ENCODE data around the gene ADCK1.
"Not testable (repeated sequence)": the region's sequence is repeated elsewhere in the genome, so short reads cannot be mapped to it uniquely, and the experiment has no call there.

Gene ADCK1

GRCh38 chr14:77809011-77809410 lies 9.1 kb downstream of the ADCK1 start:
- no peak for FAIRE-seq

DNA sequence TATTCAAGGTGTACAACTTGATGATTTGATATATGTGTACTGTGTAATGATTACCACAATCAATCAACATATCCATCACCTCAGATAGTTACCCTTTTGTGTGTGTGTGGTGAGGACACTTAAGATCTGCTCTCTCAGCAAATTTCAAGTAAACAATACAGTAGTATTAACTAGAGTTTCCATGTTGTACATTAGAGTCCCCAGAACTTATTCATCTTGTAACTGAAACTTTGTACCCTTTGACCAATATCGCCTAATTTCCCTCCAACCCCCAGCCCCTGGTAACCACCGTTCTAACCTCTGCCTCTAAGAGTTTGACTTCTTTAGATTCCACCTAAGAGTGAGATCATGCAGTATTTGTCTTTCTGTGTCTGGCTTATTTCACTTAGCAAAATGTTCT lies 12.1 kb downstream of the ADCK1 start:
- no peak for FAIRE-seq

DNA sequence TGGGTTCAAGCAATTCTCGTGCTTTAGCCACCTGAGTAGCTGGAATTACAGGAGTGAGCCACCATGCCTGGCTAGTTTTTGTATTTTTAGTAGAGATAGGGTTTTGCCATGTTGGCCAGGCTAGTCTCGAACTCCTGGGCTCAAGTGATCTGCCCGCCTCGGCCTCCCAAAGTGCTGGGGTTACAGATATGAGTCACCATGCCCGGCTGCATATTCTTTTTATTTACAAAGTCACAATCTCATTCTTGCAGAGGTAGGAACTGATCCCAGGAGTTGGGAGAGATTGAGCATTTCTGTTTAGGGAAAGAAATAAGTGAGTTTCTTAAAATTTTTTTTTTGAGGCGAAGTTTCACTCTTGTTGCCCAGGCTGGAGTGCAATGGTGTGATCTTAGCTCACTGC lies 12.8 kb downstream of the ADCK1 start:
- not testable (repeated sequence) for FAIRE-seq

DNA sequence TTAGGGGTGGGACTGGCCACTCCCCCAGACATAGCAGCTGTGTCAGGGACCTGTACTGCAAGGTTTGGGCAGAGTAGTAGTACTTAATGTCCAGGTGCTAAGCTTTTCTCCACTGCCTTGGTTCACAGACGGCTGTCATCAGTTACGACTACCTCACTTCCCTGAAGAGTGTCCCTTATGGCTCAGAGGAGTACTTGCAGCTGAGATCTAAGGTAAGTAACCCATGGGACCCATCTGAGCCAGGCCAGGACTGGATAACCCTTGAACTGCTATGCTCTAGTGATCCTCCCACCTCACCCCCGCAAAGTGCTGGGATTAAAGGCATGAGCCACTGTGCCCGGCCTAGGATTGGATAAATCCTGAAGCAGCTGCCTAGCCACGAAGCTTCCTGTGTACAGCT lies 22.4 kb downstream of the ADCK1 start:
- no peak for FAIRE-seq

DNA sequence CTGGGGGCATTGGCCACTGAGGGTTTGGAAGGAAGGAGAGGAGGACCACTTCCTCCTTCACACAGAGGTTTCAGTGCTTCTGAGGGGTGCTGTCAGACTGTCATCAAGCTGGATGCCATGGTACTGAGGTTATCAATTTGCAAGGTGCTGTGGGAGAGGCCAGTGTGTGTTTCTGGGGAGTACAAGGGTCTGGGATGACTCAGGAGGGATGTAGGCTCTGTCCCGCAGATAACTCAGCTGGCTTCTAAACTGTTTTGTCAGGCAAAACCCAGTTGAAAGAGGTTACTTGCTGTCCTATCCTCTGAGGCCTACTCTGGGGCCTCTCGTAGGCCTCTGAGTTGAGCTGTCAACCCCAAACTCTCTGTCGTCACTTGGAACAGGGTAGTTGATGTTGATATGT lies 22.8 kb downstream of the ADCK1 start:
- FAIRE-seq, result no peak

GRCh38 chr14:77823378-77823777 lies 23.5 kb downstream of the ADCK1 start:
- no peak for FAIRE-seq

- FAIRE-seq, result no peak
These were observed 26.1 kb downstream of the ADCK1 start for GRCh38 chr14:77825895-77826519.

DNA sequence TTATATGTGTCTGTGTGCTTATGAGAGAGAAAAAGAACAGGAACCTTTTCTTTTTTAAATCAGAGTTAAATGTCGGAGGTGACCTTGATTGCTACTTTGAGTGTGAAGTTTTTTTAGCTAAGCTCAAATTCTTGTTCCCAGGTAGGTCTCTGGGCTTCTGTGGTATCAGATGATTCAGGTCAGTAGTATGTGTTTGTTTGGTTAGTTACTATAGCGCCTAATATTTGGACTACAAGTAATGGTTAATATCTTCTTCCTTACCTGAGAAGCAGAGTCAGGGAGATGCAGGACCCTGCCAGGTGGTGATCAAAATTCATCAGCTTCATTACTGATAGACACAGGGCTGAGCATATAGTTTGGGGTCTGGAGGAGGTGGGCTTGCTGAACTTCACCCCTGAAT lies 30.8 kb downstream of the ADCK1 start:
- no peak for FAIRE-seq

DNA sequence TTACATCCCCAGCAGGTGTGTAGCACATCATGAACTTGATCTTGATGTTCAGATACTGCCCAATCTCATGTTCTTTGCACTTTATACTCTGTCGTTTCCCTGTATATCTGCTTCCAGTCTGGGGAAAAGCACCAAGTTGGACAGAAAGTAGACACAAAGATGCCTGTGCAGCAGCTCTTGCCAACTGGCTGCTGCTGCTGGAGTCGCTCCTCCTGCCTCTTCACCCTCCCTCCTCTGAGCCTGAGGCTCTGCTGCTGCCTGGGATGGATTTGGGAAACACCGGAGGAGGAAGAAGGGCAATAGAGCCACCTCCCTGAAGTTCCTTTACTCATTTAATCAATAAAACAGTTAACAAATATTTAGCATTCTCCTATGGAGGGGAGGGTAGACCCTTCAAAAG lies 32.4 kb downstream of the ADCK1 start:
- no peak for FAIRE-seq

DNA sequence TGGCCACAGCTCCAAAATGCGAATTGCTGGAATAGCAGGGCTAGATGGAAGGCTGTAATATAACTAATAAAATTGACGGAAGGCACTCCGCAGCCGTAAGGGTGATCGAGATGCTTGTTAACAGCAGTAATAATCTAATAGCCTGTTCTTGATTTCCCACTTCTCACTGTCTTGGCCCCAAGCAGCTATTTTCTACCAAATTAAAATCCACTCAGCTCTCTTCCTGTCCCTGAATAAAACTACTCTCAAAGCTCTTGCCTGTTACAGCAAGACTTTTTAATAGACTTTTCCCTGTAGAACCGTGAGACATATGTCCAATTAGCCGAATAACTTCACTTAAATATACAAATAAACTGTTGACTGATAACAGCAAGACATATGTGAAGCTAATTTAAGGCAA lies 38.0 kb downstream of the ADCK1 start:
- no peak for FAIRE-seq

- no peak for FAIRE-seq
These were observed 39.1 kb downstream of the ADCK1 start for GRCh38 chr14:77838831-77839511.

DNA sequence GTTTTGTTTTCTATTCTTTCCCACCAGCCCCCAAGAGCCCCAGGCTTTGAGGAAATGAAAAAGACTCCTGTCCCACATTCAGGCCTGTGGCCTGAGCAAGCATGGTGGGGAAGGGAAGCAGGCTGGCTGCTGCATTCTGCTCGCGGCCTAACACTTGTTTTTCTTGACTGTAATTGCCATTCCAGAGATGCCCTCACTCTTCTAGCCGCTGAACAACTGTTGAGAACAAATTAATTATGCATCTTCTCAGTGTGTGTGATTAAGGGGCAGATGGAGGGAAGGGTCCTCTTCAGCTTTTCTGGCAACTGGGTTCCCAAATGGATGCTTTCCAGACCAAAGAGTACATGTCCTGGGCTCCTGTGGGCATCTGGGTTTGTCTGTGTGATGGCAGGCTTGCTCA lies 43.3 kb downstream of the ADCK1 start:
- FAIRE-seq, result no peak

- FAIRE-seq, result no peak
These were observed 43.7 kb downstream of the ADCK1 start for GRCh38 chr14:77843651-77844050.

DNA sequence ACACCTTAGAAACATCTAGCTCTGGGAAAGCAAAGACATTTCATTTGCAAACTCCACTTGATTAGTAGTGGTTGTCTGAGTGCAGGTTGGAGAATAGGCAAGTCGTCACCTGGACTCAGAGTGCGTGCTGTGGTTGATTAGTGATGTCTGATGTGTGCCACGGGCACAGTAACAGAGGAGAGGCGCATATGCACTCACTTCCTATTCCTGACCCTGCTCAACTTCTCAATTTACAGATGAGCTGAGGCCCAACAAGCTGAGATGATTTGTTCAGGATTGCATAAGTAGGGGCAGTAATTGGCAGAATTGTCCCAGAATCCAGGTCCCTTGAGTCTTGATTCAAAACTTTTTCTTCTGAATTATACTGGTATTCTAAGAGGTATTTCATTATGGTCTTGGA lies 44.9 kb downstream of the ADCK1 start:
- no peak for FAIRE-seq

DNA sequence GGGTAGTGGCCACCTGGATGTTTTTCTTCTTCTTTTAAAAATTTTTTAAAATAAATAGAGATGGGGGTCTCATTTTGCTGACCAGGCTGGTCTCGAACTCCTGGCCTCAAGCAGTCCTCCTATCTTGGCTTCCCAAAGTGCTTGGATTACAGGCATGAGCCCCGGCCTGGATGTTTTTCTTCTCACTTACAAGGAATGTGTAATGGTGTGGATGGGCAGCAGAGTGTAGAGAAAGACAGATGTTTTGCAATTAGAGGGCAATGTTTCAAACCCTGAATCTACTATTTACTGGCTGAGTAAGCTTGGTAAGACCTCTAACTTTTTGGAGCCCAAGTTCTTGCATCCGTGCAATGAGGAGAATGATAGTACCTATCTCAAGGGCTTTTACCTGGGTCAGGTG lies 48.1 kb downstream of the ADCK1 start:
- FAIRE-seq, result no peak

DNA sequence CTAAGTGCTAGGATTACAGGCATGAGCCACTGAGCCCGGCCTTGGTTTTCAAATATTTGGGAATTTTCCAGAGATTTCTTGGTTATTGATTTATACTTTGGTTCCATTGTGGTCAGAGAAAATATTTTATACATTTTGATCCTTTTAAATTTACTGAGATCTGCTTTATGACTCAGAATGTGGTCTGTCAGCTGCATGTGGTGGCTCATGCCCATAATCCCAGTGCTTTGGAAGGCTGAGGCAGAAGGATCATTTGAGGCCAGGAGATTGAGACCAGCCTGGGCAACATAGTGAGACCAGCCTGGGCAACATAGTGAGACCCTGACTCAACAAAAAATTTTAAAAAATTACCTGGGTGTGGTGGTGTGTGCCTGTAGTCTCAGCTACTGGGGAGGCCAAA lies 49.8 kb downstream of the ADCK1 start:
- no peak for FAIRE-seq

DNA sequence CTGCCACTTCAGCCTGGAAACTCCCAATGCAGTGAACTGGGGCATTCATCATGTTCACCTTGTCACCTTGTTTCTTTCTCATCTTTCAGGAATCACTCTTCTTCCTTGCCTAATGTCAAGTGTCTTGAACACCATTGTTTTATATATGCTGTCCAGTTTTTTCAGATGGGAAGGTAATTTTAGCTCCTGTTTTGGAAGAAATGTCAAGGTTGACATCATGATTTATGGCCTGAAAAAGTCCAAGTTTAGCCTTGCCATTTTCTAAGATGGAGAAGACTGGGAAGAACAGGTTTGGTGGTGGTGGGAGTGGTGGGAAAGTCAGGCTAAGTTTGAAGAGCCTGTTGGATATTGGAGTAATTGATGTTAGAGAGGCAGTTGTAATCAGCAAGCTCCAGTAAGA lies 54.0 kb downstream of the ADCK1 start:
- FAIRE-seq, result no peak

GRCh38 chr14:77856941-77857340 lies 57.0 kb downstream of the ADCK1 start:
- no peak for FAIRE-seq

- FAIRE-seq, result no peak
These were observed 60.1 kb downstream of the ADCK1 start for GRCh38 chr14:77859934-77860570.

GRCh38 chr14:77861201-77861600 lies 61.3 kb downstream of the ADCK1 start:
- no peak for FAIRE-seq

- no peak for FAIRE-seq
These were observed 62.4 kb downstream of the ADCK1 start for GRCh38 chr14:77862154-77862786.

- no peak for FAIRE-seq
These were observed 64.2 kb downstream of the ADCK1 start for GRCh38 chr14:77864085-77864484.

DNA sequence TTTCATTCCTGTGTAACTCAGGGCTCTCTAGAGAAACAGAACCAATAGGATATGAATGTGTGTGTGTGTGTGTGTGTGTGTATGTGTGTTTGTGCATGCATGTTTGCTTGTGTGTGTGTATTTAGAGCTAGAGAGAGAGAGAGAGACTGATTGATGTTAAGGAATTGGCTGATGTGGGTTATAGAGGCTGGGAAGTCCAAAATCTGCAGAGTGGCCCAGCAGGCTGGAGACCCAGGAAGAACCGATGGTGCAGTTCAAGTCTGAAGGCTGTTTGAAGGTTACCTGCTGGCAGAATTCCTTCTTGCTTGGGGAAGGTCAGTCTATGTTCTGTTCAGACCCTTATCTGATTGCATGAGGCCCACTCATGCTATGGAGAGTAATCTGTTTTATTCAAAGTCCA lies 64.7 kb downstream of the ADCK1 start:
- FAIRE-seq, result no peak

GRCh38 chr14:77865455-77865854 lies 65.5 kb downstream of the ADCK1 start:
- FAIRE-seq, result no peak

All from endometrium (tissue), 2 donors.